NCI-H1092 treated with DMSO at 0.1 percent for 48 hours (cell line): ENCODE data around the gene EXOSC10.
"Not testable (repeated sequence)": the region's sequence is repeated elsewhere in the genome, so short reads cannot be mapped to it uniquely, and the experiment has no call there.

Experiments
- DNase-seq: peaks from one replicate; lab custom pipeline; 2025; lab: John Stamatoyannopoulos, UW

The EXOSC10 gene

DNA sequence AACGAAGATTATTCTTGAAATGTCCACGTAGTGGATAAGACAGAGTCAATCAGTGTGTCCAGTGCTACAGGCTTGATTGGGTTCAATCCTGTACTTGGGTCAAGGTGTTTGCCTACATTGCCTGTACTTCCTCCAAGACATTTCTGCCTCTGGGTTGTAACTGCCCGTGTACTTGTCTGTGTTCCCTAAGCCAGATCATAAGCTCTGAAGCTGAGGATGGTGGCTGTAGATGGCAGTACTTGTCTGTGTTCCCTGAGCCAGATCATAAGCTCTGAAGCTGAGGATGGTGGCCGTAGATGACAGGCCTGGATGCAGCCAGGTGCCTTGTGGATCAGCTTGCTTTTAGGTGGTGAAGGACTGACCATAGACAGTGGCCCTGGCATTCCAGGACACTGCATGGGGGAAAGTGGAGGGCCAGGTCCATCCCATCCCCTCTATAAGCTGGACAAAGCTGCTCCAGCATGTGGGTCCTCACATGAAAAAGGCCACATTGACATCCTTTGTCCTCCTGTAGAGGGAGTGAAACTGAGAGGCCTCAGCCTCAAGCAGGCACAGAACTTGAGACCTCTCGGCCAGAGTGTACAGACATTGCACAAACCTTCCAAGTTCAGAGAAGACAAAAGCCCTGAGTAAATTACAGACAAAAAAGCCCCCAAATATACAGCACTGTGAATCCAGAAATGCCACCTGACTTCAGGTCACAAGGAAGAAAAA, 37.9 kb downstream of the EXOSC10 start:
- DNase-seq: no peak

- DNase-seq: peak; percentile 93
Measured at GRCh38 chr1:11059968-11060830, 39.5 kb downstream of the EXOSC10 start, which contains the start of gene SRM. Gene SRM (minus strand): TSS chr1:11060018. CDS start chr1:11059943, 75 bp downstream.

GRCh38 chr1:11059155-11059967, 40.3 kb downstream of the EXOSC10 start:
- no peak for DNase-seq

- peak; percentile 37 for DNase-seq
Measured at GRCh38 chr1:11058595-11059154, 41.0 kb downstream of the EXOSC10 start.

DNA sequence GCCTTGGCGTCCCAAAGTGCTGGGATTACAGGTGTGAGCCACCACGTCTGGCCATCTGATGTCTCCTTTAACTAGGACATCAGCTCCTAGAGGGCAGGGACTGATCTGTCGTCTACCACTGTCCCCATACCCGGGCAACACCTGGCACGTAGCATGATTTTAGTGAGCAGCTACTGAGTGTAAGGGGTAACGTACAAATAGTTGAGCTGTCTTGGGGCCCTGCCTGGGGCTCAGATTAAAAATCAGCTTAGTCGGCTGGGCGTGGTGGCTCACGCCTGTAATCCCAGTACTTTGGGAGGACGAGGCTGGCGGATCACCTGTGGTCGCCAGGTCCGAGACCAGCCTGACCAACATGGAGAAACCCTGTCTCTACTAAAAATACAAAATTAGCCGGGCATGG, 41.6 kb downstream of the EXOSC10 start:
- DNase-seq: no peak

DNA sequence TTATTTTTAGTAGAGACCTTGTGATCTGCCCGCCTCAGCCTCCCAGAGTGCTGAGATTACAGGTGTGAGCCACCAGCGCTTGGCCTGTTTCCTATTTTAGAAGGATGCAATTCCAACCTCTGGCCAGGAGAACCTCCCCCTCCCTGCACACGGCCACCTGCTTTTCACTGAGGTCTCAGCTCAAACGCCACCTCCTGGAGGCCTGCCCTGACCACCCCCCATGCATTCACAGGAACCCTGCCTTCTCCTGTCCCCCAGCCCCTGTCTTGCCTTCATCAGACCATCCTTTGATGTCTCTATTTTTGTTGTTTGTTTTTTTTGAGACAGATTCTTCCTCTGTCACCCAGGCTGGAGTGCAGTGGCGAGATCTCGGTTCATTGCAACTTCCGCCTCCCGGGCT, 42.2 kb downstream of the EXOSC10 start:
- no peak for DNase-seq

- DNase-seq: no peak
Measured at GRCh38 chr1:11056504-11056903, 43.2 kb downstream of the EXOSC10 start.

- DNase-seq: no peak
Measured at GRCh38 chr1:11055676-11056075, 44.0 kb downstream of the EXOSC10 start.

- no peak for DNase-seq
Measured at GRCh38 chr1:11054666-11055065, 45.0 kb downstream of the EXOSC10 start.

DNA sequence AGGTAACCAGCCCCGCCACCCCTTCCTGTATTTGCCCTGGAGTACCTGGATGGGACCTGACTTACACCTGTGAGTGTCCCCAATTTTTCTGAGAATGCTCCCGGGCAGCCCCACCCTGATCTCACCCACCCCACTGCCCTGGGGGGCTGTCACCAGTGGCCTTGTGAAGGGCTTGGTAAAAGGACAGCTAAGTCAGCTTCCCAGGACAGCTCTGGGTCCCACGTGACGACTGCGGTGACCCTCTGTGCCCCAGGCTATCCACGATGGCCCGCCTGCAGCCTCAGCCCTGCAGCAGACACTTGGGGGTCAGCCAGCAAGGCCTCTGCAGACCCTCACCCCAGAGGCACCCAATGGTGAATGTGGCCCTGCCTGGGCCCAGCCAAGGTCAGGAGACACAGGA, 45.5 kb downstream of the EXOSC10 start:
- no peak for DNase-seq

GRCh38 chr1:11053758-11054137, 45.9 kb downstream of the EXOSC10 start:
- no peak for DNase-seq

DNA sequence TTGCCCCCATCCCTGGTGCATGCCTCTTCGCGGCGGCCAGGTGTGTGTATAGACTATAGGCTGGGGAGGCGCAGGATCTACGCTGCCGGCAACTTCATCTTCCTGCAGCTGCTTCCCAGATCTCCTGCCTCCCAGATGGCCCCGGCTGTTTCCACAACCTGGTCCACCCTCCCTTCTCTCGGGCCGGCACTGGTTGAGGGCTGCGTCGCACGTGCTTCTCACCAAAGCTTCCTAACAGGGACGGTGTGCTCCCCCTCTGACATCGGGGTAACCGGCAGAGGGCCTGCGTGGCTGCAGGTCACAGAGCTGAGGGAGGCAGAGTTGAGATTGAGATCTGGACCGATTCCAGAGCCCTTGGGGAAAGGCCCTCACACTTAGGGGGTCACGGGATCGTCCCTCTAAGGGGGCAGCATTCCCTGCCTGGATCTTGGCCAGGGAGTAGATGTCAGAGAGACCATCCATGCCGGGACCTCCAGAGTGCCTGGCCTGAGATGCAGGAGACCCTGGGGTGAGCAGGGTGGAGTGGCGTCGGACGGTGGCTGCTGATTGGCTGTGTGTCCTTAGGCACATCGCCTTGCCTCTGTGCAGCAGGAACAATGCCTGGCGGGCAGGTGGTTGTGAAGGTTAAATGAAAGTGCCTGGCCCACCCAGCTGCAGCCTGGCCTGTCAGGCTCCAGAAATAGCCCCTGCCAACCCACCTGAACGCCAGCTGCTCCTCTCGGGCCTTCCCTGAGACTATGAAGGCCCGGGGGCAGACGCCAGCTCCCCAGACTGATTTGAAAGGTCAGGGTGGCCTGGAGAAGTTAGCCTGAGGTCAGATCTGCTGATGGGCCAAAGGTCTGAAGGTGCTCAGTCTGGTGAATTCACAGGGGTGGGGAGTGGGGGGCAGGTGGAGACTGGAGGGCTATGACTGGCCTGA, 46.6 kb downstream of the EXOSC10 start:
- peak; percentile 65 for DNase-seq

DNA sequence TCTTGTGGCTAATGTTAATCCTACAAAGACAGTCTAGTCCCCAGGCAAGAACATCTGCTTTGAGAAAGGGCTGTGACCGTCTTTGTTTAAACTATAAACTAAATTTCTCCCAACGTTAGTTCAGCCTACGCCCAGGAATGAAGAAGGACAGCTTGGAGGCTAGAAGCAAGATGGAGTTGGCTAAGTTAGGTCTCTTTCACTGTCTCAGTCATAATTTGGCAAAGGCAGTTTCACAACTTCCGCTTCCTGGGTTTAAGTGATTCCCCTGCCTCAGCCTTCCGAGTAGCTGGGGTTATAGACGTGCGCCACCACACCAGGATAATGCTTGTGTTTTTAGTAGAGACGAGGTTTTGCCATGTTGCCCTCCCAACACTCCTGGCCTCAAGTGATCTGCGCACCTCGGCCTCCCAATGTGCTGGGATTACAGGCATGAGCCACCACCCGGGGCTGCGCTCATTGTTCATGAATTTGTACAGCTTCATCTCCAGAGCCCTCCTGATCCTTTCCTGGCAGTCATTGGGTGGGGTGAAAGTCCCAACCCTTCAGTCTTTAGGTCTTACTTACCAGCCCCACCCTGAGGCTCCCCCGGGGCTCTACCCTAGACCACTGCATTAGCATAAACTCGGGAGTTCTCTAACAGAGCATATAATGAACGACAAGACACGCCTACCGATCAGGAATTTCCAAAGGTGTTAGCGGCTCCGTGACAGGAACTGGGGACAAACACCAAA, 47.7 kb downstream of the EXOSC10 start:
- no peak for DNase-seq

DNA sequence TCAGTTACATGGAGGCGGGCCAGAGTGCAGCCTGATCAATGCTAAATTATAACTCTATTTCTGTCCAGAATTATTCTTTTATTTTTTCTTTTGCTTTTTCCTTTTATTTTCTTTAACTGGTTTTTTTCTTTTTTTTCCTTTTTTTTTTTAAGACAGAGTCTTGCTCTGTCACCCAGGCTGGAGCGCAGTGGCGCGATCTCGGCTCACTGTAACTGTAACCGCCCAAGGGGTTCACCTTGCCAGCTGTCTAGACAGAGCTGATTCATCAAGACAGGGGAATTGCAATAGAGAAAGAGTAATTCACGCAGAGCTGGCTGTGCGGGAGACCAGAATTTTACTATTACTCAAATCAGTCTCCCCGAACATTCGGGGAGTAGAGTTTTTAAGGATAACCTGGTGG, 48.5 kb downstream of the EXOSC10 start:
- DNase-seq: not testable (repeated sequence)

- DNase-seq: no peak
Measured at GRCh38 chr1:11046625-11047365, 52.9 kb downstream of the EXOSC10 start, which contains the start of gene MASP2. Gene MASP2 (minus strand): TSS chr1:11047239. CDS start chr1:11047207, 32 bp downstream.

DNA sequence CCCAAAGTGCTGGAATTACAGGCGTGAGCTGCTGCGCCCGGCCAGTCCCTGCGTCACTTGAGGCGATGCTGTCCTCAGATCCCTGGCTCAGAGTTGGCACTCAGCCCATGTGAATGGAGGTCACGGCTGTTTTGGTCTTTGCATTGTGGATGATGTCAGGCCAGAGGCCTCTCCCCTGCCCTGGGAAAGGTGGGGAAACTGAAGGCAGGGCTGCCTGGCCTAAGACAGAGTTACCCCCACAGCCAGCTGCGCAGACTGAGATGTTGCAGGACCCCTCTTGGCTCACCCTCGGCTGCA, 53.5 kb downstream of the EXOSC10 start:
- no peak for DNase-seq

- DNase-seq: no peak
Measured at GRCh38 chr1:11045428-11046269, 54.0 kb downstream of the EXOSC10 start.

GRCh38 chr1:11044849-11045427, 54.7 kb downstream of the EXOSC10 start:
- DNase-seq: no peak
